ENCODE data around the gene SLC16A8.

DNA sequence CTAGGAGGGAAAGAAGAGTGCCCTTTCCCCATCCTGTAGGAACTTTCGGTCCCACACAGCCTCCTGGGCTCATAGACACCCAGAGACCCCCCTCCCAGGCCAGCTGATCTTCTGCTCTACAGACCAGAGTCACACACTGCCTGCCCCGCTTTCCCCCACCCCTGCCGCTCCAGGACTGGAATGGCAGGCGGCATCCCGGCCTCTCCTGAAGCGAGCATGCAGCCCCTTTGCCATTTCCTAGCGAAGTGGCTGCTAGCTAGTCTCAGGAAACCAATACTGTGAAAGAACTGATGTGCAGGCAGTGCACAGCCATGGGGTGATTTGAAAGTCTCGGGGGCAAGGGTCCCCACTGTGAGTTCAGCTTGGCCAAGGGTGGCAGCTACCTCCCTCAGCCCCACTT lies 18.4 kb downstream of the SLC16A8 start:
- TF ChIP-seq ZNF274 (IDR thresholded peaks at IDR 0.05; ENCODE audit: low read depth, low read length) (no peak), ZFX (IDR thresholded peaks at IDR 0.05) (no peak), CTCF (IDR thresholded peaks at IDR 0.05 in 2 of 3, conservative IDR thresholded peaks at IDR 0.05 in 1 of 3; ENCODE audit: borderline replicate concordance in 1 of 3, insufficient read depth in 1 of 3, low read depth in 2 of 3, low read length in 2 of 3) (no peak), EZH2 (IDR thresholded peaks at IDR 0.05) (no peak), ELF1 (IDR thresholded peaks at IDR 0.05; ENCODE audit: borderline replicate concordance, low read depth) (no peak), POLR2AphosphoS5 (IDR thresholded peaks at IDR 0.05; ENCODE audit: low read depth, low read length) (no peak), POLR2A (IDR thresholded peaks at IDR 0.05; ENCODE audit: borderline replicate concordance, extremely low read depth, insufficient read depth, insufficient read length) (no peak)
- TF ChIP-seq, protein P1, sequence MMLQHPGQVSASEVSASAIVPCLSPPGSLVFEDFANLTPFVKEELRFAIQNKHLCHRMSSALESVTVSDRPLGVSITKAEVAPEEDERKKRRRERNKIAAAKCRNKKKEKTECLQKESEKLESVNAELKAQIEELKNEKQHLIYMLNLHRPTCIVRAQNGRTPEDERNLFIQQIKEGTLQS (IDR thresholded peaks at IDR 0.05): no peak
- TF ChIP-seq, protein P2, sequence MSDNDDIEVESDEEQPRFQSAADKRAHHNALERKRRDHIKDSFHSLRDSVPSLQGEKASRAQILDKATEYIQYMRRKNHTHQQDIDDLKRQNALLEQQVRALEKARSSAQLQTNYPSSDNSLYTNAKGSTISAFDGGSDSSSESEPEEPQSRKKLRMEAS (IDR thresholded peaks at IDR 0.05): no peak

Data from HCT116 (cell line).